Ureter (tissue), 1 donor: ENCODE data around the gene PPP1R37. TPM values are rescaled to one million over a fixed set of nuclear protein-coding genes. Genes with fewer than 3 reads are reported as not detected.
A peak's percentile ranks its signal among the peaks of the same experiment; 100 is the strongest.

ENCODE experiments used
- DNase-seq: peaks from one replicate; pipeline ENCODE4 v3.0.0-alpha.2; 2020; ENCODE audit warnings: low spot score
- total RNA-seq: library from RNA; stranded (reverse); gene quantifications from one replicate; pipeline ENCODE4 v1.2.4, GENCODE V29; 2023
- donor health status: DM: yes; HTN: yes; CAD: no.

PPP1R37 gene
- total RNA-seq, 1 donor from 2014 or later = 89.3 TPM

GRCh38 chr19:45152504-45153338 is 59.7 kb downstream of the PPP1R37 start:
- peak; percentile 66 for DNase-seq

GRCh38 chr19:45153339-45154063 is 60.5 kb downstream of the PPP1R37 start:
- no peak for DNase-seq

GRCh38 chr19:45154064-45154827 is 61.3 kb downstream of the PPP1R37 start:
- no peak for DNase-seq

- no peak for DNase-seq
Observed at GRCh38 chr19:45156011-45156630, 63.1 kb downstream of the PPP1R37 start.

- DNase-seq = peak; percentile 75
Observed at GRCh38 chr19:45156751-45157150, 63.8 kb downstream of the PPP1R37 start.

GRCh38 chr19:45158503-45159209 is 65.7 kb downstream of the PPP1R37 start:
- DNase-seq = no peak

- DNase-seq = no peak
Observed at GRCh38 chr19:45159210-45159970, 66.4 kb downstream of the PPP1R37 start.

GRCh38 chr19:45159971-45160324 is 67.0 kb downstream of the PPP1R37 start:
- no peak for DNase-seq

GRCh38 chr19:45160870-45161737 is 68.1 kb downstream of the PPP1R37 start, which contains the start of gene NKPD1:
Gene NKPD1, minus strand, starts transcription at chr19:45160982. Its CDS starts 832 bp downstream, at chr19:45160150.
- DNase-seq = peak; percentile 82

GRCh38 chr19:45161738-45162607 is 69.0 kb downstream of the PPP1R37 start:
- DNase-seq = no peak

- peak; percentile 65 for DNase-seq
Observed at GRCh38 chr19:45162608-45163143, 69.7 kb downstream of the PPP1R37 start.

GRCh38 chr19:45163156-45163555 is 70.2 kb downstream of the PPP1R37 start:
- no peak for DNase-seq

GRCh38 chr19:45163751-45164460 is 70.9 kb downstream of the PPP1R37 start:
- no peak for DNase-seq

GRCh38 chr19:45164577-45165335 is 71.8 kb downstream of the PPP1R37 start:
- DNase-seq = peak; percentile 83

GRCh38 chr19:45166723-45167252 is 73.8 kb downstream of the PPP1R37 start:
- no peak for DNase-seq

- no peak for DNase-seq
Observed at GRCh38 chr19:45168767-45169351, 75.9 kb downstream of the PPP1R37 start.
